Right lobe of liver (tissue), 4 donors: ENCODE data around the gene TRAF4.

Source experiments
- POLR2A ChIP-seq: fragments of 450-650 bp; IDR thresholded peaks from one replicate; pipeline ENCODE4 v1.6.1; 2017; ENCODE audit warnings: antibody characterized with exemption, mild to moderate bottlenecking
- TF ChIP-seq, protein P1 (sequence below), 4 donors: fragments of 200-600 bp in 3 of 4; fragments of 450-650 bp in 1 of 4; IDR thresholded peaks; one replicate each; pipeline versions ENCODE4 v1.5.1 to v1.8.0; 2016 to 2022; ENCODE audit warnings: antibody characterized with exemption in 4 of 4, mild to moderate bottlenecking in 2 of 4
- donor health status: DM: no; HTN: no; CAD: no.
- donor health status: DM: no; HTN: no; CAD: no.
- donor health status: DM: no; HTN: yes; CAD: no.

DNA sequence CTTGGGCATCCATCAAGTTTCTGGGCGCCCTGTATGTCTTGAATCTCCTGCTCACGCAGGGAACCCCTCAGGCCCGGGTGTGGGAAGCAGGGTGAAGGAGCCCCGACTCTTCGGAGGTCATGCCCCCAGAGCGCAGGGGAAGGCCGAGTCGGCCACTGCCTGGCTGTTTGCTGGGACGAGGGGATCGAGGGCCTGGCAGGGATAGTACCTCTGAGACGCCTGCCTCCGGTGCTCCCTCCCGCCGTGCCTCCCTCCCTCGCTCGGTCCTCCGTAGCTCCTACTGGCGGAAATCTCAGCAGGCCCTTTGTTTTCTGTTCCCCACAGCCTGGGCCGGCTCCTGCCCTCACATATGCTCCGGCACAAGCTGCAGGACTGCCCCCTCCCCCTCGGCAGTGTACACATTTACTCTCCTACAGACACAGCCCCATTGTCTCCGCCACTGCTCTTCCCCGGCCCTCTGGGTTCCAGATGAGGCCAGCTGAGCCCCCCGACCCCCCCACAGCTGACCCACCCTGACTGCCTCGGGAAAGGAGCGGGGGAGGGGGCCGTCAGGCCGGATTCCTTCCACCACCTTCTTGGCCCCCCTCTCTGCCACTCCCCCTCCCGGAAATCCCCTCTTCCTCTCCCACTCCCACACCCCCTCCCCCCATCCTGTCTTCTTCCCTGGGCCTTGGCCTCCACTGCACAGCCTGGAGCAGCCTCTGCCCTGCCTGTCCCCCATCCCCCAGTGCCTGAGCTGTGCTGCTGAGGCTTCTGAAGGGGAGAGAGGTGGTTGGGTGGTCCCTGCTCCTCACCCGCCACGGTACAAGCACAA is 1.4 kb downstream of the TRAF4 start:
- TF ChIP-seq, protein P1, sequence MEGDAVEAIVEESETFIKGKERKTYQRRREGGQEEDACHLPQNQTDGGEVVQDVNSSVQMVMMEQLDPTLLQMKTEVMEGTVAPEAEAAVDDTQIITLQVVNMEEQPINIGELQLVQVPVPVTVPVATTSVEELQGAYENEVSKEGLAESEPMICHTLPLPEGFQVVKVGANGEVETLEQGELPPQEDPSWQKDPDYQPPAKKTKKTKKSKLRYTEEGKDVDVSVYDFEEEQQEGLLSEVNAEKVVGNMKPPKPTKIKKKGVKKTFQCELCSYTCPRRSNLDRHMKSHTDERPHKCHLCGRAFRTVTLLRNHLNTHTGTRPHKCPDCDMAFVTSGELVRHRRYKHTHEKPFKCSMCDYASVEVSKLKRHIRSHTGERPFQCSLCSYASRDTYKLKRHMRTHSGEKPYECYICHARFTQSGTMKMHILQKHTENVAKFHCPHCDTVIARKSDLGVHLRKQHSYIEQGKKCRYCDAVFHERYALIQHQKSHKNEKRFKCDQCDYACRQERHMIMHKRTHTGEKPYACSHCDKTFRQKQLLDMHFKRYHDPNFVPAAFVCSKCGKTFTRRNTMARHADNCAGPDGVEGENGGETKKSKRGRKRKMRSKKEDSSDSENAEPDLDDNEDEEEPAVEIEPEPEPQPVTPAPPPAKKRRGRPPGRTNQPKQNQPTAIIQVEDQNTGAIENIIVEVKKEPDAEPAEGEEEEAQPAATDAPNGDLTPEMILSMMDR (IDR thresholded peaks at IDR 0.05), result no peak
- no peak for TF ChIP-seq POLR2A
